ENCODE data around the gene STXBP2.

The STXBP2 gene

GRCh38 chr19:7645163-7645562, 8.3 kb downstream of the STXBP2 start:
- no peak for DNase-seq (ENCODE audit: low read depth)
- TF ChIP-seq CTCF (IDR thresholded peaks at IDR 0.05; ENCODE audit: control insufficient read depth, insufficient read depth, low read depth, low read length, missing control alignments), result no peak
- no peak overlapping the region for H3K4me3 ChIP-seq (ENCODE audit: control insufficient read depth, low read depth, low read length)

- no peak for DNase-seq (ENCODE audit: low read depth)
- no peak overlapping the region for H3K4me3 ChIP-seq (ENCODE audit: control insufficient read depth, low read depth, low read length)
- no peak for TF ChIP-seq CTCF (IDR thresholded peaks at IDR 0.05; ENCODE audit: control insufficient read depth, insufficient read depth, low read depth, low read length, missing control alignments)
Measured at GRCh38 chr19:7645656-7646425, 8.9 kb downstream of the STXBP2 start.

GRCh38 chr19:7646426-7646700, 9.5 kb downstream of the STXBP2 start:
- no peak for TF ChIP-seq CTCF (IDR thresholded peaks at IDR 0.05; ENCODE audit: control insufficient read depth, insufficient read depth, low read depth, low read length, missing control alignments)
- DNase-seq (ENCODE audit: low read depth), result no peak
- no peak overlapping the region for H3K4me3 ChIP-seq (ENCODE audit: control insufficient read depth, low read depth, low read length)

- H3K4me3 ChIP-seq (ENCODE audit: control insufficient read depth, low read depth, low read length), result no peak overlapping the region
- no peak for DNase-seq (ENCODE audit: low read depth)
- TF ChIP-seq CTCF (IDR thresholded peaks at IDR 0.05; ENCODE audit: control insufficient read depth, insufficient read depth, low read depth, low read length, missing control alignments), result no peak
Measured at GRCh38 chr19:7647156-7647555, 10.2 kb downstream of the STXBP2 start.

- no peak for TF ChIP-seq CTCF (IDR thresholded peaks at IDR 0.05; ENCODE audit: control insufficient read depth, insufficient read depth, low read depth, low read length, missing control alignments)
- no peak for DNase-seq (ENCODE audit: low read depth)
- H3K4me3 ChIP-seq (ENCODE audit: control insufficient read depth, low read depth, low read length), result no peak overlapping the region
Measured at GRCh38 chr19:7648265-7649014, 11.5 kb downstream of the STXBP2 start.

- TF ChIP-seq CTCF (IDR thresholded peaks at IDR 0.05; ENCODE audit: control insufficient read depth, insufficient read depth, low read depth, low read length, missing control alignments), result no peak
- no peak for DNase-seq (ENCODE audit: low read depth)
- H3K4me3 ChIP-seq (ENCODE audit: control insufficient read depth, low read depth, low read length), result no peak overlapping the region
Measured at GRCh38 chr19:7650148-7650547, 13.2 kb downstream of the STXBP2 start.
